H9 (cell line): ENCODE data around the gene RACGAP1. TPM values are rescaled to one million over a fixed set of nuclear protein-coding genes. Genes with fewer than 3 reads are reported as not detected.

Source experiments
- DNase-seq: peaks from one replicate; pipeline ENCODE4 v3.0.0-alpha.2; 2017
- H2AFZ ChIP-seq: one replicate; pipeline ENCODE4 v1.6.1; 2013; ENCODE audit warnings: mild to moderate bottlenecking, low read length, control low read depth, moderate library complexity
- H2AK5ac ChIP-seq: 2 replicates; pipeline ENCODE4 v1.6.1; 2013; ENCODE audit warnings: low read length, control low read depth, mixed read lengths; ENCODE audit not compliant: insufficient read length
- H2BK120ac ChIP-seq: one replicate; pipeline ENCODE4 v1.6.1; 2013; ENCODE audit warnings: low read depth, mild to moderate bottlenecking, low read length, control low read depth, inconsistent platforms; ENCODE audit not compliant: poor library complexity, severe bottlenecking
- H2BK12ac ChIP-seq: 2 replicates; pipeline ENCODE4 v1.6.1; 2013; ENCODE audit warnings: low read length, control low read depth, mixed read lengths, low read depth; ENCODE audit not compliant: insufficient read length
- H2BK15ac ChIP-seq: 2 replicates; pipeline ENCODE4 v1.6.1; 2013; ENCODE audit warnings: low read depth, low read length, control low read depth
- H2BK20ac ChIP-seq: one replicate; pipeline ENCODE4 v1.6.1; 2013; ENCODE audit warnings: low read depth, mild to moderate bottlenecking, low read length, control low read depth, inconsistent platforms; ENCODE audit not compliant: poor library complexity, severe bottlenecking
- H2BK5ac ChIP-seq: 2 replicates; pipeline ENCODE4 v1.6.1; 2013; ENCODE audit warnings: low read length, control low read depth, mixed read lengths; ENCODE audit not compliant: insufficient read length
- H3K14ac ChIP-seq: 2 replicates; pipeline ENCODE4 v1.6.1; 2013; ENCODE audit warnings: low read length, control low read depth; ENCODE audit not compliant: insufficient read depth
- H3K18ac ChIP-seq: 2 replicates; pipeline ENCODE4 v1.6.1; 2013; ENCODE audit warnings: low read depth, mild to moderate bottlenecking, mixed read lengths, low read length, control low read depth; ENCODE audit not compliant: insufficient read length
- H3K23ac ChIP-seq: 2 replicates; pipeline ENCODE4 v1.6.1; 2013; ENCODE audit warnings: low read length, control low read depth, mixed read lengths, low read depth; ENCODE audit not compliant: insufficient read length
- H3K23me2 ChIP-seq: 2 replicates; pipeline ENCODE4 v1.6.1; 2013; ENCODE audit warnings: low read depth, mild to moderate bottlenecking, mixed read lengths, low read length, control low read depth; ENCODE audit not compliant: insufficient read length, poor library complexity, severe bottlenecking
- H3K27ac ChIP-seq: 2 replicates; pipeline ENCODE4 v1.5.1; 2013; ENCODE audit warnings: low read length, control low read depth, mixed read lengths, low read depth; ENCODE audit not compliant: insufficient read length
- H3K27me3 ChIP-seq: 2 replicates; pipeline ENCODE4 v1.6.1; 2013; ENCODE audit warnings: low read length, control low read depth, inconsistent platforms; ENCODE audit not compliant: insufficient read depth
- H3K4ac ChIP-seq: 2 replicates; pipeline ENCODE4 v1.6.1; 2013; ENCODE audit warnings: low read depth, mild to moderate bottlenecking, control low read depth, inconsistent platforms, low read length, moderate library complexity
- H3K4me1 ChIP-seq: 2 replicates; pipeline ENCODE4 v1.6.1; 2013; ENCODE audit warnings: low read length, control low read depth, inconsistent platforms; ENCODE audit not compliant: insufficient read depth
- H3K4me2 ChIP-seq: 2 replicates; pipeline ENCODE4 v1.6.1; 2013; ENCODE audit warnings: low read length, control low read depth, mixed read lengths; ENCODE audit not compliant: insufficient read length, insufficient read depth
- H3K56ac ChIP-seq: 2 replicates; pipeline ENCODE4 v1.6.1; 2013; ENCODE audit warnings: low read depth, mild to moderate bottlenecking, mixed read lengths, low read length, control low read depth; ENCODE audit not compliant: insufficient read length
- H3K79me1 ChIP-seq: 2 replicates; pipeline ENCODE4 v1.6.1; 2013; ENCODE audit warnings: low read depth, mild to moderate bottlenecking, moderate library complexity, low read length, control low read depth, inconsistent platforms; ENCODE audit not compliant: insufficient read depth, poor library complexity, severe bottlenecking
- H3K79me2 ChIP-seq: 2 replicates; pipeline ENCODE4 v1.6.1; 2013; ENCODE audit warnings: low read length, control low read depth, inconsistent platforms; ENCODE audit not compliant: insufficient read depth
- H3K9ac ChIP-seq: 2 replicates; pipeline ENCODE4 v1.6.1; 2013; ENCODE audit warnings: low read length, control low read depth, mixed read lengths; ENCODE audit not compliant: insufficient read length; ENCODE audit errors: extremely low read depth
- H3K9me3 ChIP-seq: one replicate; pipeline ENCODE4 v1.6.1; 2013; ENCODE audit warnings: low read depth, low read length, inconsistent platforms; ENCODE audit not compliant: control insufficient read depth
- H3T11ph ChIP-seq: one replicate; pipeline ENCODE4 v1.6.1; 2013; ENCODE audit warnings: mild to moderate bottlenecking, low read length, control low read depth, inconsistent platforms
- H4K20me1 ChIP-seq: one replicate; pipeline ENCODE4 v1.6.1; 2013; ENCODE audit not compliant: control insufficient read depth, insufficient read length, insufficient read depth
- H4K5ac ChIP-seq: 2 replicates; pipeline ENCODE4 v1.6.1; 2013; ENCODE audit warnings: low read depth, mild to moderate bottlenecking, mixed read lengths, low read length, control low read depth; ENCODE audit not compliant: insufficient read length
- H4K8ac ChIP-seq: replicated peaks from 2 replicates; pipeline ENCODE4 v1.6.1; 2013; ENCODE audit warnings: low read length, control low read depth, mixed read lengths, low read depth; ENCODE audit not compliant: insufficient read length
- H4K91ac ChIP-seq: 2 replicates; pipeline ENCODE4 v1.6.1; 2013; ENCODE audit warnings: low read depth, mild to moderate bottlenecking, moderate library complexity, mixed read lengths, low read length, control low read depth; ENCODE audit not compliant: insufficient read length
- H3K27ac Mint-ChIP-seq, 3 experiments: 2 replicates in 2 of 3; 3 replicates in 1 of 3; pipeline ENCODE4 v1.8.0; 2020 to 2021; ENCODE audit warnings: mixed read lengths in 3 of 3, mild to moderate bottlenecking in 1 of 3, moderate library complexity in 1 of 3
- H3K27me3 Mint-ChIP-seq: 2 replicates; pipeline ENCODE4 v1.8.0; 2021; ENCODE audit warnings: low read depth, mild to moderate bottlenecking, moderate library complexity, mixed read lengths
- H3K36me3 Mint-ChIP-seq, 3 experiments: 2 replicates in 2 of 3; 3 replicates in 1 of 3; pipeline ENCODE4 v1.8.0; 2020 to 2021; ENCODE audit warnings: low read depth in 3 of 3, mixed read lengths in 3 of 3; ENCODE audit not compliant: insufficient read depth in 1 of 3
- H3K4me1 Mint-ChIP-seq, 2 experiments: 2 replicates each; pipeline ENCODE4 v1.8.0; 2020; ENCODE audit warnings: mixed read lengths in 2 of 2
- H3K4me3 Mint-ChIP-seq, 2 experiments: 2 replicates in 1 of 2; 3 replicates in 1 of 2; pipeline ENCODE4 v1.8.0; 2020 to 2021; ENCODE audit warnings: mild to moderate bottlenecking in 2 of 2, mixed read lengths in 2 of 2, moderate library complexity in 1 of 2
- H3K9me3 Mint-ChIP-seq, 2 experiments: 2 replicates in 1 of 2; 3 replicates in 1 of 2; pipeline ENCODE4 v1.8.0; 2020; ENCODE audit warnings: mild to moderate bottlenecking in 2 of 2, mixed read lengths in 2 of 2, moderate library complexity in 1 of 2
- WGBS: extraction: QIAGEN DNeasy Blood & Tissue Kit; methylation state at CpG from one replicate; pipeline ENCODE4 v1.1.7; 2013; ENCODE audit warnings: missing lambda C conversion rate, low lambda C conversion rate, mixed read lengths; ENCODE audit not compliant: insufficient read length; ENCODE audit errors: extremely low coverage; 5-methylcytosine and 5-hydroxymethylcytosine counted together
- total RNA-seq: library from RNA; stranded (reverse); gene quantifications from 2 replicates; pipeline ENCODE4 v1.2.1, GENCODE V29; 2021
- TF ChIP-seq, protein P1 (sequence below): fragments of 200-600 bp; sonication (generic); conservative IDR thresholded peaks from 3 replicates; pipeline ENCODE4 v1.8.0; 2021; ENCODE audit warnings: antibody characterized with exemption, mild to moderate bottlenecking

Gene RACGAP1
- total RNA-seq, 1 experiment from 2014 or later, result 64.8 TPM

DNA sequence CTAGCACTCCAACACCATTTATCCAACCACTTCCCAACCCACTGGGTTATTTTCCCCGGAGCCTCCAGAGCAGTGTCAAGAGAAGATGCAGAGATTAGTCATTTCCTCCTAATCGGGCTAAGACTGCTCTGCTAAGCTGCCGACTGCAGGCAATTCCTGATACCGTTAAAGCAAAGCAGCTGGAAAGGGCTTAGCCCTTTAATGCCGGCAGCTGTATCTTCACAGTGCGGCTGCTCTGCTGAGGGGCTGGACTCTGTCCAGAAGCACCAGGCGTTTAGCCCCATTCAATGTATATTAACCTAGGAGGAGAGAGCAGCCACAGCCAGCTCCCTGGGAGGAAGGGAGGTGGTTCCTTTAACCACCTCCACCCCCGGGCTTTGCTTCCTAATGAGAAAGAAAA is 41.4 kb downstream of the RACGAP1 start:
- TF ChIP-seq, protein P1, sequence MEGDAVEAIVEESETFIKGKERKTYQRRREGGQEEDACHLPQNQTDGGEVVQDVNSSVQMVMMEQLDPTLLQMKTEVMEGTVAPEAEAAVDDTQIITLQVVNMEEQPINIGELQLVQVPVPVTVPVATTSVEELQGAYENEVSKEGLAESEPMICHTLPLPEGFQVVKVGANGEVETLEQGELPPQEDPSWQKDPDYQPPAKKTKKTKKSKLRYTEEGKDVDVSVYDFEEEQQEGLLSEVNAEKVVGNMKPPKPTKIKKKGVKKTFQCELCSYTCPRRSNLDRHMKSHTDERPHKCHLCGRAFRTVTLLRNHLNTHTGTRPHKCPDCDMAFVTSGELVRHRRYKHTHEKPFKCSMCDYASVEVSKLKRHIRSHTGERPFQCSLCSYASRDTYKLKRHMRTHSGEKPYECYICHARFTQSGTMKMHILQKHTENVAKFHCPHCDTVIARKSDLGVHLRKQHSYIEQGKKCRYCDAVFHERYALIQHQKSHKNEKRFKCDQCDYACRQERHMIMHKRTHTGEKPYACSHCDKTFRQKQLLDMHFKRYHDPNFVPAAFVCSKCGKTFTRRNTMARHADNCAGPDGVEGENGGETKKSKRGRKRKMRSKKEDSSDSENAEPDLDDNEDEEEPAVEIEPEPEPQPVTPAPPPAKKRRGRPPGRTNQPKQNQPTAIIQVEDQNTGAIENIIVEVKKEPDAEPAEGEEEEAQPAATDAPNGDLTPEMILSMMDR, result no peak
- Histone ChIP-seq H2BK15ac (no peak overlapping the region), H2BK12ac (no peak overlapping the region), H3K79me2 (no peaks in the 10 kb centered on the region), H3K79me1 (no peaks in the 10 kb centered on the region), H3K27me3 (no peaks in the 10 kb centered on the region), H3K18ac (no peak overlapping the region), H3K14ac (no peak overlapping the region), H4K8ac (no peak overlapping the region), H2BK120ac (no peak overlapping the region), H2AFZ (no peak overlapping the region), H3K23ac (no peak overlapping the region), H2AK5ac (no peak overlapping the region), H3K9me3 (no peaks in the 10 kb centered on the region), H2BK5ac (no peak overlapping the region), H4K91ac (no peak overlapping the region), H3K56ac (no peak overlapping the region), H3K9ac (no peak overlapping the region), H3K4me2 (no peak overlapping the region), H3K27ac (no peak overlapping the region), H3K23me2 (no peaks in the 10 kb centered on the region), H3K4ac (no peak overlapping the region), H2BK20ac (no peak overlapping the region), H3K4me1 (no peaks in the 10 kb centered on the region; the same call in 1 of the 2 replicates), H4K20me1 (no peaks in the 10 kb centered on the region), H4K5ac (no peak overlapping the region), H3T11ph (no peak overlapping the region)
- no CpG with 5 or more reads among the region's 8 CpGs for whole genome bisulfite sequencing
- Mint-ChIP-seq H3K36me3 (peaks cover 4 to 11% (median 10%) of the 10 kb centered on the region in 3 experiments; a peak in 5 of 7 replicates), H3K27me3 (no peaks in the 10 kb centered on the region), H3K27ac (no peak overlapping the region; a peak in 1 of 7 replicates), H3K4me1 (peaks cover 37 to 45% of the 10 kb centered on the region in 2 experiments), H3K9me3 (no peaks in the 10 kb centered on the region), H3K4me3 (no peak overlapping the region)
- no peak for DNase-seq
